Stimulated activated CD8-positive, alpha-beta memory T cell treated with anti-CD3 and anti-CD28 coated beads, Interleukin-12 subunit alpha, Interleukin-12 subunit beta, amount 100 ng/mL, for 1 hour (primary cell): ENCODE data around the gene C2CD3.

Experiments used
- DNase-seq: peaks from one replicate; pipeline ENCODE4 v3.0.0-alpha.2; 2020; ENCODE audit warnings: low read depth

C2CD3 gene, protein sequence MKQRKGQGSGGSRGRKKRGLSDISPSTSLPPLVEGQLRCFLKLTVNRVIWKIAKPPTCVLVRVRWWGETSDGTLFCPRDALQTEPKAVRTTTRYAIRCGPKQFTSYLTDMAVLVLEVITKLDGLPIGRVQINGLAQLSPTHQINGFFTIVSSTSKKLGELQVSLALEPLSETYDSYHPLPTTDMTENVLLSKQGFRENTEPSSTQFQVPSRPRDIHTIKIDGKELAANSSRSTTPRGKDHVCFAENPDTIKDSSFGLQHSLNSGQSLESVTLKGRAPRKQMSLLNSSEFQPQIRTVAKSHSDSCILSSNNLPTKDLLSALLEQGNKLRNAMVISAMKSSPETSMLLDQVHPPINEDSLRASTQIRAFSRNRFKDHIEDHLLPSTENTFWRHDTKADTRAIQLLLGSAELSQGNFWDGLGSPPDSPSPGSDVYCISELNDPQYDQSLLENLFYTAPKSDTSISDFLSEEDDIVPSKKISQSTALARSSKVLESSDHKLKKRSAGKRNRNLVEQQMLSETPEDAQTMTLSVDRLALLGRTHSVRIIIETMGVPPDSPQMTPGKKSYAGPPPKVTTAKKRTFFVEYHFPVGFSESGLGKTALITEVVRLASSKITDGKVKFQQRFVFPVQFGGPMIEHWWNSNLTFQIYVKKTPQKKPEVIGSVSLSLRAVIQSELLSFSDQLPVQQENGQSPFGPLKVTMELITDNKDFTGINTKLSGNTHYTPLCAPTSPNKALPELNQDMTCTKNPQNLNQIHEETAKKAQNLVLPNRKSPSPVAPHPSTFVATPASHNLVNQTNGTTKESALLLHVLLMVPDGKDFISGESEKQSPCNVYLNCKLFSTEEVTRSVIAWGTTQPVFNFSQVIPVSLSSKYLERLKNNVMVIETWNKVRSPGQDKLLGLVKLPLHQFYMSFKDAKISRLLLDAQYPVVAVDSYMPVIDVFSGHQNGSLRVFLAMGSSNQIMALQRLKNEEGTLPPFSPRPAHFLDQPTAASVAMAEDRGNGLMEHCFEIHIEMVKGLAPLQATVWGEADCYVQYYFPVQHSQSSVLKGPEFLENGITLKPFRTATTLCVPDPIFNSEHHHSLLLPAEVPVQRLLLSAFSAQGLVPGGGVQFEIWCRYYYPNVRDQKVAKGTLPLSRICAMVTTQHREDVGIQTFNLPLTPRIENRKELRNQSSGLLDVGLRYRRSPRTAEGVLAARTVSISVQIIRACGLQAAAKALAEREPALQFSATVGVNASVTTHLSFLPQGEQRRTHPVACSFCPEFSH (N-terminal part only)

DNA sequence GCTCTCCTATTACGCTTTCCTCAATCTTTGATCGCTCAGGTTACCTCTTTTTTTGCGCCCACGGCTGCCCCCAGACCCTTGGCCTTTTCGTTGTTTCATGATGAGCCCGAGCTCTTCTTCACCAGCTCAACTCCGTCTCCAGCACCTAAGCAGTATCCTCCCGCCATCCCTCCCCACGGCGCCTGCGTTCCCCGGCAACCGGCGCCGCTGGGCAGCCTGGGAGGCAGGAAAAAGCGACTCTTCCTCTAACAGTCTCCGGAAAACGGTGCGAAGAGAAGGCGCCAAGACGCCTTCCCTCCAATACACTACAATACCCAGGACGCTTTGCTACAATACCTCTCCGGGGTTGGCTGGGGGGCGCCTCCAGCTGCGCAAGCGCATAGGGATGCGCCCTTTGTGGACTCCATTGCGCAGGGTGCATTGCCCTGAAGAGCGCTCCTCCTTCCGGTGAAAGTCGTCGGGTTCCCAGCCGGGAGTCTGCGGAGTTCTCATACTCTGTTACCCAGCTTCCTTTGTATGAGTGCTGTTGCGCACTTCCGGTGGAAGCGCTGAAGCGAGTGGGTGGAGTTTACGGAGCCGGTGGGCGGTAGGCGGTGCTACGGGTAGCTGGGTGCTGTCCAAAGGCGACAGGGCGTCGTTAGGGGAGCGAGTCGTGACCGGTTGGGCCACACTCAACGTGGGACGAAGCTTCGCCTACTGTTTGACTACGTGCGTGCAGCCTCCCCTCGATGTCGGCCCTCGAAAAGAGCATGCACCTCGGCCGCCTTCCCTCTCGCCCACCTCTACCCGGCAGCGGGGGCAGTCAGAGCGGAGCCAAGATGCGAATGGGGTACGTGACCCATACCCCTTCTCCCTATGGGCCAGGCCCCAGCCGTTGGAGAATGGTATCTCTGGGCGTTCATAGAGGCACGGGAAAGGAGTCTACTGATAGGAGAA lies at the start of gene C2CD3, which contains the start of gene PPME1:
Gene C2CD3, minus strand, starts transcription at position 309 of the 936 bp plus-strand sequence. Its CDS starts 210 bp downstream, at position 99.
Gene PPME1, plus strand, starts transcription at position 596 of the 936 bp plus-strand sequence. Its CDS starts 133 bp downstream, at position 729.
- DNase-seq: peak; percentile 95

DNA sequence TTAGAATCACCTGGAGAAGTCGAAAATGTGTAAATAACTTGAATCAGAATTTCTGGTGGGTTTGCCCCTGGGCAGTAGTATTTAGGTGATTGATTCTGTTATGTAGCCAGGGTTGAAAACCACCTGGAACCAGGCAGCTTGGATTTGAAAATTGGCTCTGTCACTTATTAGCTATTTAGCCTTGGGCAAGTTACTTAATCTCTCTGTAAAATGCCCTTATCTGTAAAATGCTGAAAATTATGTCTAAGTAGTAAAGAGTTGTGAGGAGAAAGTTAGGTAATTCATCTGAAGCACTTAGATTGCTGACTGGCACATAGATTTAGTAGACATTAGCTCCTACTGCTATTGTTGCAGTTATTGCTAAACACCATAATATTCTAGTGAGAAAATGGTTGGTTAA lies 49.6 kb upstream of the C2CD3 start:
- DNase-seq: no peak

- no peak for DNase-seq
Measured at GRCh38 chr11:74212533-74212932, 41.7 kb upstream of the C2CD3 start.

DNA sequence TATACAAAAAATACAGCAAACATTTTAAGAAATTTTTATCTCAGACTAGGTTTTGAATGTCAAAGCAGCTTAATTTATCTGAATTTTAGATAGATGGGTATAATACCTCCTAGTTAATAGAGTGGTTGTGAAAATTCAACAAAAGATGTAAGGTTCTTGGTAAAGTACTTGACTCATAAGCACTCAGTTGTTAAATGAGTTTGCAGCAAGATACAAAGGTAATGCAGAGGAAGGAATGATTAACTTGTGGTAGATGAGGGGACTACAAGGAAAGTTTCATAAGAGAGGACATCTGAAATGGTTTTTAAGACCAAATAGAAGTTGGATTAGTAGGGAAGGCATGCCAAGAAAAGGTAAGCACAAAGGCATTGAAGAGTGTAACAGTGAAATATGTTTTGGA lies 37.7 kb upstream of the C2CD3 start:
- DNase-seq: no peak

GRCh38 chr11:74206746-74207145 lies 35.9 kb upstream of the C2CD3 start:
- no peak for DNase-seq

- no peak for DNase-seq
Measured at GRCh38 chr11:74205181-74205580, 34.4 kb upstream of the C2CD3 start.

- no peak for DNase-seq
Measured at GRCh38 chr11:74204701-74205100, 33.9 kb upstream of the C2CD3 start.

DNA sequence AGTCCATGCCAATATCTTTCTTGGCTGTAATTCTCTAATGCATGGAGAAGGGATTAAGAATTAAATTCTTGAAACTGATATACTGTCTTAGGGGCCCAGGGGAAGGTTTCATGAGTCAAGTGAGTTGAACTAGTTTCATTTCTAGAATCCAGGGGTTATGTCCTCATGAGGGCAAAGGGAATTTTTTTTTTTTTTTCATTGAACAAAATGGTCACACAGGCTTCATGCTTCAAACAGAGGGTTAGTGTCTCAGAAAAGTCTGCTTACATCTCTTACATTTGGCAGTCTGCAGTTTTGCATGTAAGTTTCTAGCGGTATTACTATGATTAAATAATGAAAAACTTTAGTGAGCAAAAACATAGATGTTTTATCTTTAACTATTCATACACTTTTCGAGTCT lies 33.2 kb upstream of the C2CD3 start:
- no peak for DNase-seq

DNA sequence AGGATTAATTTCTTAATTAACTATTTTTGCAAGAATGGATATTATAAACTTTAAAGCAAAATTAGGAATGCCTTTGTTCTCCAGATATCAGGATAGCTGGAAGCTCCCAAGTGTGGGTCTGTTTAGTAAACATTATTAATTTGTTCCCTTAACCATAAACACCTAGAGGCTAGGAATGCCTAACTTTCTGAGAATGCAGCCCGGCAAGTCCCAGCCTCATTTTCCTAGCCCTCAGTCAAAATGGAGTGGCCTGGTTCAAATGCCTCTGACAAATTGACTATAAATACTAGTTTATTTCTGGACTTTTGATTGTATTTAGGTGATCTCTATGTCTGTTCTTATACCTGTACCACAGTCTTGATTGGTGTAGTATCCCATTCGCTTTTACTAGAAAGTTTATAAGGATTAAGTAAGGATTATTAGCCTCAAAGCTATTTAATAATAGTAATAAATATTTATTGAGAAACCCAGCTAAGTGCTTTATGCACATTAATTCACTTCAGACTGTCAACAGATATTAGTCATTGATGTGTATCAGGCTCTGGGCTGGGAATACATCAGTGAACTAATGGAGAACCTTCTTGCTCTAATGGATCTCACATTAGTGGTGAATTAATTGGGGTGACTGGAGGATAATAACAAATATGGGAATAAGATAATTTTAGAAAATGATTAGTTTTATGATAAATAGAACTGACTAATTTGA lies 26.1 kb upstream of the C2CD3 start:
- DNase-seq: no peak

- DNase-seq: no peak
Measured at GRCh38 chr11:74195828-74196227, 25.0 kb upstream of the C2CD3 start.

DNA sequence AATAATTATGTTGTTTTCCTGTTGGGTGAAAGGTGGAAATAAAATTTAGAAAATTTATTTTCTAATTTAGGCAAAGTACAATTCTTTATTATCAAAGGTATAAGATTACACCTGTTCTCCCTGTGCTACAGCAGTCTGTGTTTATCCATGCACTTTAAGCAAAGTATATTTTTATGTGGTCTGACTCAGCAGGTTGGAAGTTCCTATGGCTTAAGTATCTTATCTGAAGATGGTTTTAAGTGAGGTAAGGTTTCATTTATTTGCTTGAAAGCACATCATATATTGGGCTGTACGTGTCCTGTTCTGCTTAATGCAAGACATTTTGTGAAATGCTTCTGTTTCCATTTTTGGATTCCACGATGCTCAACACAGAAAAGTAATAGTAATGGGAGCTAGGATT lies 14.9 kb upstream of the C2CD3 start:
- no peak for DNase-seq

DNA sequence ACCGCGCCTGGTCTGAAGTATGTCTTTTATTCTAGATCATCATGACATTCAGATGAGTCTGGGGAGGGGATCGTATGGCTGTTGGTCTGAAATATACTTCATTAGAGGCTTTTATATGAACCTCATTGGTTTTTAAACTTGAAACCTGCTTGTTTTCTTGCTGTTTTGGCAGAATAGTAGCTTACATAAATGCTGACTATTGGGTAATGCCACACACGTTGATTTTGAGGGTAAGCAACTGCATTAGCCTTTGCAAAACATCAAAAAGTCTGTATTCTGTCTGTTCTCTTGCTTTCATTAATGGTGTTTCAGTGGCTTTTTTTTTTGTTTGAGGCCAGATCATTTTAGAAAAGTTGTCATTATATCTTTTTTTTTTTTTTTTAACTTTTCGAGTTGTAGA lies 14.5 kb upstream of the C2CD3 start:
- no peak for DNase-seq

- DNase-seq: no peak
Measured at GRCh38 chr11:74182635-74183034, 11.8 kb upstream of the C2CD3 start.

GRCh38 chr11:74179234-74180052 lies 8.6 kb upstream of the C2CD3 start:
- no peak for DNase-seq

DNA sequence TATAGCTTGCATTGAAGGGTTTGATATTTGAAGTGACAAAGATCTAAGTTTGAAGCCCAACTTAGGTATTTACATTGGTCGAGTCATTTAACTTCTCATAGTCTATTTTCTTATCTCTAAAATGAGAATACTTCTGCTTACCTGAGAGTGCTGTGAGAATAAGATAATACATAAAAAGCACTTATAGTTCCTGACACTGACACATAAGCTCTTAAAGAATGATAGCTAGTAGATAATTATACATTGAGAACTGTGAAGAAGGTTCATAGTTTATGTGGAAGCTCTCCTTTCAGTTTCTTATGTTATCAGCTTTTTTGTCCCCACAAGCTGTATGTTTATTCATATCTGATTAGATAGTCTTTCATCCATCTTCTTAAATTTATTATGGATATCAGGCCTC lies 5.1 kb upstream of the C2CD3 start:
- DNase-seq: no peak

DNA sequence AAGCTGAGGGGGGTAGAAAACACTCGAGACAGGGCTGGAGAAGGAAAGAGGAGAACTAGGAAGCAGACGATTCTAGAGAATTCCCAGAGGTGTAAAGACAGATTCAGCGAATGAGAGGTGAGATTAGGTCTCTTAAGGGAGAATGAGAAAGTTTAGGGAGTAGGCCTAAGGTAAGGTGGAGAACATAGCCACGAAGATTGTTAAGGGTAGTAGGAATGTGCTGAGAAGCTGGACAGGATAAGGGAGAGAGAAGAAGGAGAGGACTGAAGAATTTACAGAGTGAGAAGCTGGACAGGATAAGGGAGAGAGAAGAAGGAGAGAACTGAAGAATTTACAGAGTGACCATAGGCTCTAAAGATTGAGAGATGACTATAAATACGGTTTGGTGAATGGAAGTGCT lies 1.2 kb upstream of the C2CD3 start:
- DNase-seq: no peak

- no peak for DNase-seq
Measured at GRCh38 chr11:74171630-74171968, 797 bp upstream of the C2CD3 start.

GRCh38 chr11:74169738-74170458 lies 904 bp downstream of the C2CD3 start:
- no peak for DNase-seq

GRCh38 chr11:74168838-74169237 lies 2.0 kb downstream of the C2CD3 start:
- DNase-seq: no peak
